HEK293 (cell line): ENCODE results near the gene CIAO2A.
"Not testable (repeated sequence)": the region's sequence is repeated elsewhere in the genome, so short reads cannot be mapped to it uniquely, and the experiment has no call there.

Source experiments
- CTCF ChIA-PET: fragments of 350-600 bp; formaldehyde crosslinking; extraction: SDS; loops from one replicate; lab custom pipeline; 2021; ENCODE audit warnings: antibody characterized with exemption; lab: Yijun Ruan, JAX
- POLR2A ChIA-PET: fragments of 300-600 bp; formaldehyde crosslinking; extraction: SDS; loops from one replicate; lab custom pipeline; 2020; ENCODE audit warnings: antibody characterized with exemption, inconsistent platforms; lab: Yijun Ruan, JAX
- H3K27ac ChIP-seq: fragments of 200-500 bp; sonication (Bioruptor generic); 2 replicates; pipeline ENCODE4 v1.5.1; 2014; ENCODE audit warnings: low read depth, low read length, control low read depth, inconsistent platforms; ENCODE audit errors: extremely low read depth
- H3K36me3 ChIP-seq, 2 experiments: fragments of 200-500 bp in 1 of 2; sonication (Bioruptor generic) in 1 of 2; 1 replicate in 1 of 2; 2 replicates in 1 of 2; pipeline ENCODE4 v1.5.1; 2014 to 2017; ENCODE audit warnings: inconsistent platforms in 2 of 2, low read length in 2 of 2; ENCODE audit not compliant: control insufficient read depth in 2 of 2, insufficient read depth in 1 of 2
- H3K4me1 ChIP-seq: fragments of 200-500 bp; sonication (Bioruptor generic); 2 replicates; pipeline ENCODE4 v1.5.1; 2014; ENCODE audit warnings: mild to moderate bottlenecking, low read length, inconsistent platforms; ENCODE audit not compliant: control insufficient read depth, insufficient read depth
- H3K4me3 ChIP-seq: 2 replicates; pipeline ENCODE4 v1.5.1; 2011; ENCODE audit warnings: low read depth, mild to moderate bottlenecking, control low read depth, low read length, moderate library complexity
- H3K9me3 ChIP-seq: fragments of 200-500 bp; sonication (Bioruptor generic); 2 replicates; pipeline ENCODE4 v1.5.1; 2014; ENCODE audit warnings: low read depth, low read length, inconsistent platforms; ENCODE audit not compliant: control insufficient read depth, insufficient read depth
- KLF7 ChIP-seq: fragments of 450-650 bp; formaldehyde crosslinking; IDR thresholded peaks from 2 replicates; pipeline ENCODE4 v1.5.1; 2016; ENCODE audit warnings: missing biosample characterization, missing genetic modification characterization, borderline replicate concordance
- REPIN1 ChIP-seq: fragments of 450-650 bp; formaldehyde crosslinking; IDR thresholded peaks from 2 replicates; pipeline ENCODE4 v1.5.1; 2017; ENCODE audit warnings: missing biosample characterization, missing genetic modification characterization, low read depth
- SP2 ChIP-seq: fragments of 450-650 bp; formaldehyde crosslinking; IDR thresholded peaks from 2 replicates; pipeline ENCODE4 v1.5.1; 2016; ENCODE audit warnings: missing biosample characterization, missing genetic modification characterization
- WT1 ChIP-seq: fragments of 450-650 bp; formaldehyde crosslinking; IDR thresholded peaks from 2 replicates; pipeline ENCODE4 v1.5.1; 2016; ENCODE audit warnings: missing biosample characterization, missing genetic modification characterization
- ZNF202 ChIP-seq: fragments of 450-650 bp; formaldehyde crosslinking; IDR thresholded peaks from 2 replicates; pipeline ENCODE4 v1.5.1; 2016; ENCODE audit warnings: missing biosample characterization, missing genetic modification characterization, borderline replicate concordance
- ZNF416 ChIP-seq: fragments of 450-650 bp; formaldehyde crosslinking; IDR thresholded peaks from 2 replicates; pipeline ENCODE4 v1.5.1; 2016; ENCODE audit warnings: missing biosample characterization, missing genetic modification characterization
- ZNF544 ChIP-seq: fragments of 450-650 bp; formaldehyde crosslinking; IDR thresholded peaks from 2 replicates; pipeline ENCODE4 v1.5.0; 2017; ENCODE audit warnings: missing biosample characterization, missing genetic modification characterization
- ZNF664 ChIP-seq: fragments of 450-650 bp; formaldehyde crosslinking; IDR thresholded peaks from 2 replicates; pipeline ENCODE4 v1.5.1; 2016; ENCODE audit warnings: missing biosample characterization, missing genetic modification characterization
- TF ChIP-seq, protein P1 (sequence below): fragments of 450-650 bp; formaldehyde crosslinking; IDR thresholded peaks from 2 replicates; pipeline ENCODE4 v1.5.1; 2016; ENCODE audit warnings: missing biosample characterization, missing genetic modification characterization, borderline replicate concordance
- TF ChIP-seq, protein P2 (sequence below): fragments of 450-650 bp; formaldehyde crosslinking; IDR thresholded peaks from 2 replicates; pipeline ENCODE4 v1.5.1; 2017; ENCODE audit warnings: missing biosample characterization, missing genetic modification characterization

CIAO2A gene

DNA sequence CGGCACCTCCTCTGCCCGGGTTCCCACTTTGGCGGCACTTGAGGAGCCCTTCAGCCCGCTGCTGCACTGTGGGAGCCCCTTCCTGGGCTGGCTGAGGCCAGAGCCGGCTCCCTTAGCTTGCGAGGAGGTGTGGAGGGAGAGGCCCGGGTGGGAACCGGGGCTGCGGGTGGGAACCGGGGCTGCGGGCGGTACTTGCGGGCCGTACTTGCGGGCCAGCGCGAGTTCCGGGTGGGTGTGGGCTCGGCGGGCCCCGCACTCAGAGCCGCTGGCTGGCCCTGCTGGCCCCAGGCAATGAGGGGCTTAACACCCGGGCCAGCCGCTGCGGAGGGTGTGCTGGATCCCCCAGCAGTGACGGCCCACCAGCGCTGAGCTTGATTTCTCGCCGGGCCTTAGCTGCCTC lies 32.9 kb downstream of the CIAO2A start (continued):
- TF ChIP-seq, protein P1, sequence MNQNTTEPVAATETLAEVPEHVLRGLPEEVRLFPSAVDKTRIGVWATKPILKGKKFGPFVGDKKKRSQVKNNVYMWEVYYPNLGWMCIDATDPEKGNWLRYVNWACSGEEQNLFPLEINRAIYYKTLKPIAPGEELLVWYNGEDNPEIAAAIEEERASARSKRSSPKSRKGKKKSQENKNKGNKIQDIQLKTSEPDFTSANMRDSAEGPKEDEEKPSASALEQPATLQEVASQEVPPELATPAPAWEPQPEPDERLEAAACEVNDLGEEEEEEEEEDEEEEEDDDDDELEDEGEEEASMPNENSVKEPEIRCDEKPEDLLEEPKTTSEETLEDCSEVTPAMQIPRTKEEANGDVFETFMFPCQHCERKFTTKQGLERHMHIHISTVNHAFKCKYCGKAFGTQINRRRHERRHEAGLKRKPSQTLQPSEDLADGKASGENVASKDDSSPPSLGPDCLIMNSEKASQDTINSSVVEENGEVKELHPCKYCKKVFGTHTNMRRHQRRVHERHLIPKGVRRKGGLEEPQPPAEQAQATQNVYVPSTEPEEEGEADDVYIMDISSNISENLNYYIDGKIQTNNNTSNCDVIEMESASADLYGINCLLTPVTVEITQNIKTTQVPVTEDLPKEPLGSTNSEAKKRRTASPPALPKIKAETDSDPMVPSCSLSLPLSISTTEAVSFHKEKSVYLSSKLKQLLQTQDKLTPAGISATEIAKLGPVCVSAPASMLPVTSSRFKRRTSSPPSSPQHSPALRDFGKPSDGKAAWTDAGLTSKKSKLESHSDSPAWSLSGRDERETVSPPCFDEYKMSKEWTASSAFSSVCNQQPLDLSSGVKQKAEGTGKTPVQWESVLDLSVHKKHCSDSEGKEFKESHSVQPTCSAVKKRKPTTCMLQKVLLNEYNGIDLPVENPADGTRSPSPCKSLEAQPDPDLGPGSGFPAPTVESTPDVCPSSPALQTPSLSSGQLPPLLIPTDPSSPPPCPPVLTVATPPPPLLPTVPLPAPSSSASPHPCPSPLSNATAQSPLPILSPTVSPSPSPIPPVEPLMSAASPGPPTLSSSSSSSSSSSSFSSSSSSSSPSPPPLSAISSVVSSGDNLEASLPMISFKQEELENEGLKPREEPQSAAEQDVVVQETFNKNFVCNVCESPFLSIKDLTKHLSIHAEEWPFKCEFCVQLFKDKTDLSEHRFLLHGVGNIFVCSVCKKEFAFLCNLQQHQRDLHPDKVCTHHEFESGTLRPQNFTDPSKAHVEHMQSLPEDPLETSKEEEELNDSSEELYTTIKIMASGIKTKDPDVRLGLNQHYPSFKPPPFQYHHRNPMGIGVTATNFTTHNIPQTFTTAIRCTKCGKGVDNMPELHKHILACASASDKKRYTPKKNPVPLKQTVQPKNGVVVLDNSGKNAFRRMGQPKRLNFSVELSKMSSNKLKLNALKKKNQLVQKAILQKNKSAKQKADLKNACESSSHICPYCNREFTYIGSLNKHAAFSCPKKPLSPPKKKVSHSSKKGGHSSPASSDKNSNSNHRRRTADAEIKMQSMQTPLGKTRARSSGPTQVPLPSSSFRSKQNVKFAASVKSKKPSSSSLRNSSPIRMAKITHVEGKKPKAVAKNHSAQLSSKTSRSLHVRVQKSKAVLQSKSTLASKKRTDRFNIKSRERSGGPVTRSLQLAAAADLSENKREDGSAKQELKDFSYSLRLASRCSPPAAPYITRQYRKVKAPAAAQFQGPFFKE (tag by site-specific recombination), result no peak

DNA sequence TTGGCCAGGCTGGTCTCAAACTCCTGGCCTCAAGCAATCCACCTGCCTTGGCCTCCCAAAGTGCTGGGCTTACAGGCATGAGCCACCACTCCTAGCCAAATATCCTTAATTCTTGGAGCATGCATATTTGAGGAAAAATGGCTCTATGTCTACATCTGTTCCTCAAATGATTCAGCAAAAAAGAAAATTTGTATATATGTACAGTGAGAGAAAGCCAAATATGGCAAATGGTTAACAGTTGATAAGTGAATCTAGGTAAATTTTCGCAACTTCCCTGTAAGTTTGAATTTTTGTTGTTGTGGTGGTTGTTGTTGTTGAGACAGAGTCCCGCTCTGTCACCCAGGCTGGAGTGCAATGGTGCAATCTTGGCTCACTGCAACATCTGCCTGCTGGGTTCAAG lies 34.5 kb downstream of the CIAO2A start:
- H3K36me3 ChIP-seq, CTCF ChIA-PET, H3K4me3 ChIP-seq, H3K4me1 ChIP-seq, H3K9me3 ChIP-seq, H3K27ac ChIP-seq, POLR2A ChIA-PET: not testable (repeated sequence)

DNA sequence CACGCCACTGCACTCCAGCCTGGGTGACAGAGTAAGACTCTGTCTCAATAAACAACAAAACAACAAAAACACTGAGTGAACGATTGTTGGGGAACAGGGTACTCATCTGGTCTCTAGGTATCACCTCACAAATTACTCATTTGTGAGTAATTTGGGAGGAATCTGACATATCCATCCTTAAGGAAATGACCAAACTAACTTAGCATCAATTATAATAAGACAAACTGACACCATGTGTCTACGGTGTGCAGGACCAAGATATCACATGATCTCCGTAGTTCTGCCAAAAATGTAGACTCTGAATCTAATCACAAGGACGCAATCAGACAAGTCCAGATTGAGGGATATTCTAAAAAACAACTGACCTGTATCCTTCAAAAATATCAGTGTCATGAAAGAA lies 35.4 kb downstream of the CIAO2A start:
- Histone ChIP-seq H3K4me1 (no peaks in the 10 kb centered on the region), H3K4me3 (no peak overlapping the region), H3K27ac (no peak overlapping the region), H3K36me3 (no peaks in the 10 kb centered on the region), H3K9me3 (no peaks in the 10 kb centered on the region)
- POLR2A ChIA-PET, result no interaction called here
- TF ChIP-seq ZNF544, result no peak
- no peak for TF ChIP-seq SP2 (tag by site-specific recombination)
- TF ChIP-seq ZNF202 (tag by site-specific recombination), result no peak
- no peak for TF ChIP-seq WT1 (tag by site-specific recombination)
- no peak for TF ChIP-seq ZNF416
- TF ChIP-seq ZNF664 (tag by site-specific recombination), result no peak
- no peak for TF ChIP-seq KLF7
- TF ChIP-seq REPIN1 (tag by site-specific recombination), result no peak
- TF ChIP-seq, protein P2, sequence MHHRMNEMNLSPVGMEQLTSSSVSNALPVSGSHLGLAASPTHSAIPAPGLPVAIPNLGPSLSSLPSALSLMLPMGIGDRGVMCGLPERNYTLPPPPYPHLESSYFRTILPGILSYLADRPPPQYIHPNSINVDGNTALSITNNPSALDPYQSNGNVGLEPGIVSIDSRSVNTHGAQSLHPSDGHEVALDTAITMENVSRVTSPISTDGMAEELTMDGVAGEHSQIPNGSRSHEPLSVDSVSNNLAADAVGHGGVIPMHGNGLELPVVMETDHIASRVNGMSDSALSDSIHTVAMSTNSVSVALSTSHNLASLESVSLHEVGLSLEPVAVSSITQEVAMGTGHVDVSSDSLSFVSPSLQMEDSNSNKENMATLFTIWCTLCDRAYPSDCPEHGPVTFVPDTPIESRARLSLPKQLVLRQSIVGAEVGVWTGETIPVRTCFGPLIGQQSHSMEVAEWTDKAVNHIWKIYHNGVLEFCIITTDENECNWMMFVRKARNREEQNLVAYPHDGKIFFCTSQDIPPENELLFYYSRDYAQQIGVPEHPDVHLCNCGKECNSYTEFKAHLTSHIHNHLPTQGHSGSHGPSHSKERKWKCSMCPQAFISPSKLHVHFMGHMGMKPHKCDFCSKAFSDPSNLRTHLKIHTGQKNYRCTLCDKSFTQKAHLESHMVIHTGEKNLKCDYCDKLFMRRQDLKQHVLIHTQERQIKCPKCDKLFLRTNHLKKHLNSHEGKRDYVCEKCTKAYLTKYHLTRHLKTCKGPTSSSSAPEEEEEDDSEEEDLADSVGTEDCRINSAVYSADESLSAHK (tag by site-specific recombination), result no peak
- CTCF ChIA-PET, result no interaction called here

DNA sequence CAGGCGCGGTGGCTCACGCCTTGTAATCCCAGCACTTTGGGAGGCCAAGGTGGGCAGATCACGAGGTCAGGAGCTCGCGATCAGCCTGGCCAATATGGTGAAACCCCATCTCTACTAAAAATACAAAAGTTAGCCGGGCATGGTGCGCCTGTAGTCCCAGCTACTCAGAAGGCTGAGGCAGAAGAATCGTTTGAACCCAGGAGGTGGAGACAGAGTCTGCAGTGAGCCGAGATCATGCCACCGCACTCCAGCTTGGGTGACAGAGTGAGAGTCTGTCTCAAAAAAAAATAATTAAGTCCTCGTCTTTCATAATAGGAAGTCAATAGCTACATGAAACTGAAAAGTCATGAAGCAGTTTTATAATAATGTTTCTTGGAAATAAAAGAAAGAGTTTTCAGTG lies 40.0 kb downstream of the CIAO2A start:
- H3K27ac ChIP-seq, H3K4me1 ChIP-seq, H3K9me3 ChIP-seq, H3K4me3 ChIP-seq, POLR2A ChIA-PET, H3K36me3 ChIP-seq, CTCF ChIA-PET: not testable (repeated sequence)
